ENCODE results near the gene ZFP14.

GRCh38 chr19:36404498-36404897, 25.5 kb upstream of the ZFP14 start:
- TF ChIP-seq, protein P1, sequence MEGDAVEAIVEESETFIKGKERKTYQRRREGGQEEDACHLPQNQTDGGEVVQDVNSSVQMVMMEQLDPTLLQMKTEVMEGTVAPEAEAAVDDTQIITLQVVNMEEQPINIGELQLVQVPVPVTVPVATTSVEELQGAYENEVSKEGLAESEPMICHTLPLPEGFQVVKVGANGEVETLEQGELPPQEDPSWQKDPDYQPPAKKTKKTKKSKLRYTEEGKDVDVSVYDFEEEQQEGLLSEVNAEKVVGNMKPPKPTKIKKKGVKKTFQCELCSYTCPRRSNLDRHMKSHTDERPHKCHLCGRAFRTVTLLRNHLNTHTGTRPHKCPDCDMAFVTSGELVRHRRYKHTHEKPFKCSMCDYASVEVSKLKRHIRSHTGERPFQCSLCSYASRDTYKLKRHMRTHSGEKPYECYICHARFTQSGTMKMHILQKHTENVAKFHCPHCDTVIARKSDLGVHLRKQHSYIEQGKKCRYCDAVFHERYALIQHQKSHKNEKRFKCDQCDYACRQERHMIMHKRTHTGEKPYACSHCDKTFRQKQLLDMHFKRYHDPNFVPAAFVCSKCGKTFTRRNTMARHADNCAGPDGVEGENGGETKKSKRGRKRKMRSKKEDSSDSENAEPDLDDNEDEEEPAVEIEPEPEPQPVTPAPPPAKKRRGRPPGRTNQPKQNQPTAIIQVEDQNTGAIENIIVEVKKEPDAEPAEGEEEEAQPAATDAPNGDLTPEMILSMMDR (IDR thresholded peaks at IDR 0.05) = no peak
- TF ChIP-seq POLR2A (IDR thresholded peaks at IDR 0.05) = no peak

Data from heart left ventricle (tissue), 13 donors.